Neural progenitor cell (in vitro differentiated cells): ENCODE data around the gene PRRG1.

Experiments used
- EZH2 ChIP-seq: fragments of 200-600 bp; sonication (generic); IDR thresholded peaks from 2 replicates; pipeline ENCODE4 v1.6.1; 2017; ENCODE audit warnings: antibody characterized with exemption, mild to moderate bottlenecking, moderate library complexity
- TF ChIP-seq, protein P1 (sequence below): fragments of 200-600 bp; sonication (generic); IDR thresholded peaks from 2 replicates; pipeline ENCODE4 v1.5.1; 2017; ENCODE audit warnings: antibody characterized with exemption, mild to moderate bottlenecking

DNA sequence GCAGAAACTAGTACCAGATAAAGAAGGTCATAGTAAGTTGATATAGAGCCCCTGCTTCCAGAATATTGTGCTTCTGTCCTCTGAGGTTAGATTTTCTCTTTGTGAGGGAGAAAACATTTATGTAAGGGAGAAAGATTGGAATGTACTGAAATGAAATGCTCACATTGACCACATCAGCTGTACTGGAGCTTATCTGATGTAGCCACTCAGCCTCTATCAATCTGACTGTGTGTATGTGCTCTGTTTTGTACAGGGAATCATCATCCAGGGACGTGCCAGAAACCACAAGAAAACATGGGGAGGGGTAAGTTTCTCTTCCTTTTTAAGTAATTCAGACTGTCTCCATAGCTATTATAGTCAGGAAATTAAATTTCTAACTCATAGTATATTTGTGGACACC is 56.8 kb downstream of the PRRG1 start:
- TF ChIP-seq, protein P1, sequence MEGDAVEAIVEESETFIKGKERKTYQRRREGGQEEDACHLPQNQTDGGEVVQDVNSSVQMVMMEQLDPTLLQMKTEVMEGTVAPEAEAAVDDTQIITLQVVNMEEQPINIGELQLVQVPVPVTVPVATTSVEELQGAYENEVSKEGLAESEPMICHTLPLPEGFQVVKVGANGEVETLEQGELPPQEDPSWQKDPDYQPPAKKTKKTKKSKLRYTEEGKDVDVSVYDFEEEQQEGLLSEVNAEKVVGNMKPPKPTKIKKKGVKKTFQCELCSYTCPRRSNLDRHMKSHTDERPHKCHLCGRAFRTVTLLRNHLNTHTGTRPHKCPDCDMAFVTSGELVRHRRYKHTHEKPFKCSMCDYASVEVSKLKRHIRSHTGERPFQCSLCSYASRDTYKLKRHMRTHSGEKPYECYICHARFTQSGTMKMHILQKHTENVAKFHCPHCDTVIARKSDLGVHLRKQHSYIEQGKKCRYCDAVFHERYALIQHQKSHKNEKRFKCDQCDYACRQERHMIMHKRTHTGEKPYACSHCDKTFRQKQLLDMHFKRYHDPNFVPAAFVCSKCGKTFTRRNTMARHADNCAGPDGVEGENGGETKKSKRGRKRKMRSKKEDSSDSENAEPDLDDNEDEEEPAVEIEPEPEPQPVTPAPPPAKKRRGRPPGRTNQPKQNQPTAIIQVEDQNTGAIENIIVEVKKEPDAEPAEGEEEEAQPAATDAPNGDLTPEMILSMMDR = no peak
- TF ChIP-seq EZH2 = no peak
